GM18526 (cell line): ENCODE results near the gene HLA-DQB2.
A peak's percentile ranks its signal among the peaks of the same experiment; 100 is the strongest.

Source experiments
- POLR2A ChIP-seq: IDR thresholded peaks from 3 replicates; pipeline ENCODE4 v1.6.1; 2011; ENCODE audit not compliant: insufficient read length; ENCODE audit errors: extremely low read depth

Gene HLA-DQB2

GRCh38 chr6:32764048-32764447 is 716 bp upstream of the HLA-DQB2 start:
- no peak for TF ChIP-seq POLR2A

- TF ChIP-seq POLR2A = no peak
These were observed 1.8 kb downstream of the HLA-DQB2 start for GRCh38 chr6:32761548-32761947.

- no peak for TF ChIP-seq POLR2A
These were observed 2.3 kb downstream of the HLA-DQB2 start for GRCh38 chr6:32761072-32761471.

- TF ChIP-seq POLR2A = no peak
These were observed 3.7 kb downstream of the HLA-DQB2 start for GRCh38 chr6:32759669-32760068.

GRCh38 chr6:32752580-32752979 is 10.8 kb downstream of the HLA-DQB2 start:
- no peak for TF ChIP-seq POLR2A

- TF ChIP-seq POLR2A = no peak
These were observed 18.6 kb downstream of the HLA-DQB2 start for GRCh38 chr6:32744776-32745175.

GRCh38 chr6:32742374-32742773 is 21.0 kb downstream of the HLA-DQB2 start:
- TF ChIP-seq POLR2A = no peak

GRCh38 chr6:32741031-32741960 is 22.0 kb downstream of the HLA-DQB2 start, which contains the start of gene HLA-DQA2:
Gene HLA-DQA2 (plus strand): TSS chr6:32741391. CDS start chr6:32741444, 53 bp downstream.
- TF ChIP-seq POLR2A = peak; percentile 61

GRCh38 chr6:32738126-32738525 is 25.2 kb downstream of the HLA-DQB2 start:
- TF ChIP-seq POLR2A = no peak

GRCh38 chr6:32718879-32719278 is 44.5 kb downstream of the HLA-DQB2 start:
- TF ChIP-seq POLR2A = no peak

- TF ChIP-seq POLR2A = no peak
These were observed 46.9 kb downstream of the HLA-DQB2 start for GRCh38 chr6:32716396-32716795.

GRCh38 chr6:32713241-32713640 is 50.1 kb downstream of the HLA-DQB2 start:
- no peak for TF ChIP-seq POLR2A

GRCh38 chr6:32709625-32710024 is 53.7 kb downstream of the HLA-DQB2 start:
- TF ChIP-seq POLR2A = no peak
